K562 (cell line): Measurements from ENCODE around the gene ZNF672. TPM values are rescaled to one million over a fixed set of nuclear protein-coding genes. Genes with fewer than 3 reads are reported as not detected.

Experiments used
- ARID1B ChIP-seq: fragments of 450-650 bp; IDR thresholded peaks from 2 replicates; pipeline ENCODE4 v1.6.1; 2016; ENCODE audit warnings: antibody characterized with exemption, mild to moderate bottlenecking, inconsistent platforms
- ASH1L ChIP-seq: fragments of 450-650 bp; IDR thresholded peaks from 2 replicates; pipeline ENCODE4 v1.6.1; 2018; ENCODE audit warnings: borderline replicate concordance, mild to moderate bottlenecking, low read depth; ENCODE audit not compliant: partially characterized antibody
- CEBPB ChIP-seq: fragments of 450-650 bp; IDR thresholded peaks from 2 replicates; pipeline ENCODE4 v1.6.1; 2016; ENCODE audit warnings: missing genetic modification characterization, missing compliant biosample characterization
- DDX20 ChIP-seq: fragments of 450-650 bp; IDR thresholded peaks from 2 replicates; pipeline ENCODE4 v1.6.1; 2016; ENCODE audit warnings: missing genetic modification characterization, low read depth, mild to moderate bottlenecking, missing compliant biosample characterization, moderate library complexity
- FOXK2 ChIP-seq, 2 experiments: fragments of 450-650 bp; IDR thresholded peaks in 1 of 2; conservative IDR thresholded peaks in 1 of 2; 2 replicates each; pipeline ENCODE4 v1.6.1; 2016; ENCODE audit warnings: low read depth in 2 of 2, mild to moderate bottlenecking in 1 of 2
- GATAD2A ChIP-seq: fragments of 450-650 bp; IDR thresholded peaks from 2 replicates; pipeline ENCODE4 v1.6.1; 2017
- HNRNPUL1 ChIP-seq: fragments of 200-400 bp; formaldehyde crosslinking; IDR thresholded peaks from 2 replicates; pipeline ENCODE4 v1.6.1; 2017; ENCODE audit warnings: low read length
- HOMEZ ChIP-seq: fragments of 250-450 bp; sonication (Bioruptor Pico); IDR thresholded peaks from 2 replicates; pipeline ENCODE4 v1.4.0; 2020; ENCODE audit warnings: mild to moderate bottlenecking, moderate library complexity
- KDM1A ChIP-seq, 2 experiments: fragments of 450-650 bp; IDR thresholded peaks; 2 replicates each; pipeline ENCODE4 v1.6.1; 2016; ENCODE audit warnings: mild to moderate bottlenecking in 2 of 2
- KHSRP ChIP-seq: fragments of 450-650 bp; IDR thresholded peaks from 2 replicates; pipeline ENCODE4 v1.6.1; 2017
- MCM3 ChIP-seq: fragments of 450-650 bp; IDR thresholded peaks from 2 replicates; pipeline ENCODE4 v1.6.1; 2016
- MCM5 ChIP-seq: fragments of 450-650 bp; IDR thresholded peaks from 2 replicates; pipeline ENCODE4 v1.6.1; 2016; ENCODE audit warnings: low read depth
- NFE2 ChIP-seq: IDR thresholded peaks from 2 replicates; pipeline ENCODE4 v1.6.1; 2014; ENCODE audit warnings: antibody characterized with exemption, low read depth
- PHF21A ChIP-seq: fragments of 450-650 bp; IDR thresholded peaks from 2 replicates; pipeline ENCODE4 v1.6.1; 2017; ENCODE audit warnings: low read depth, borderline replicate concordance
- RFX5 ChIP-seq: IDR thresholded peaks from 2 replicates; pipeline ENCODE4 v1.6.1; 2011; ENCODE audit warnings: low read depth, mild to moderate bottlenecking, improper control_type of control experiment, low read length
- RUNX1 ChIP-seq: sonication (generic); IDR thresholded peaks from 2 replicates; pipeline ENCODE4 v1.6.1; 2016; ENCODE audit warnings: antibody characterized with exemption, low read depth
- SMARCA4 ChIP-seq: fragments of 450-650 bp; IDR thresholded peaks from 2 replicates; pipeline ENCODE4 v1.6.1; 2016
- SOX6 ChIP-seq: fragments of 450-650 bp; IDR thresholded peaks from 2 replicates; pipeline ENCODE4 v1.6.1; 2014; ENCODE audit warnings: mild to moderate bottlenecking
- TGIF2 ChIP-seq: sonication (generic); formaldehyde crosslinking; IDR thresholded peaks from 2 replicates; pipeline ENCODE4 v1.8.1; 2022; ENCODE audit warnings: mild to moderate bottlenecking, missing genetic modification reagents, moderate library complexity
- ZFP36 ChIP-seq: fragments of 150-350 bp; IDR thresholded peaks from 2 replicates; pipeline ENCODE4 v1.6.1; 2018; ENCODE audit warnings: low read length, low read depth; ENCODE audit not compliant: partially characterized antibody
- ZNF212 ChIP-seq: fragments of 450-650 bp; formaldehyde crosslinking; IDR thresholded peaks from 2 replicates; pipeline ENCODE4 v1.4.0; 2020; ENCODE audit warnings: mild to moderate bottlenecking
- ZNF253 ChIP-seq: fragments of 250-450 bp; sonication (Bioruptor Pico); conservative IDR thresholded peaks from 2 replicates; pipeline ENCODE4 v1.6.1; 2021; ENCODE audit warnings: mild to moderate bottlenecking
- ZNF354B ChIP-seq: fragments of 250-450 bp; sonication (Bioruptor Pico); IDR thresholded peaks from 2 replicates; pipeline ENCODE4 v1.4.0; 2020
- ZNF445 ChIP-seq: fragments of 250-450 bp; sonication (Bioruptor Pico); IDR thresholded peaks from 2 replicates; pipeline ENCODE4 v1.4.0; 2020; ENCODE audit warnings: low read depth, mild to moderate bottlenecking, moderate library complexity
- ZNF668 ChIP-seq: fragments of 250-450 bp; sonication (Bioruptor Pico); IDR thresholded peaks from 2 replicates; pipeline ENCODE4 v1.8.0; 2022; ENCODE audit warnings: mild to moderate bottlenecking, inconsistent platforms
- ZNF695 ChIP-seq: fragments of 450-650 bp; formaldehyde crosslinking; IDR thresholded peaks from 2 replicates; pipeline ENCODE4 v1.4.0; 2020; ENCODE audit warnings: mild to moderate bottlenecking, moderate library complexity
- polyA plus RNA-seq, 8 experiments: library from polyadenylated mRNA; depleted of rRNA in 4 of 8; stranded (reverse) in 5 of 8; unstranded in 3 of 8; fragments of >200 nt; fragmentation: Nextera tagmentation in 2 of 8; fragmentation: Illumina TruSeq in 1 of 8; extraction: Ambion mirVana in 2 of 8; extraction: Trizol in 1 of 8; gene quantifications; 2 replicates each; pipeline versions ENCODE4 v1.2.1 to v1.2.3, GENCODE V29; 2011 to 2014; ENCODE audit warnings: inconsistent platforms in 1 of 8, missing spikeins in 1 of 8
- total RNA-seq, 7 experiments: library from RNA; depleted of rRNA in 6 of 7; stranded (reverse); fragments of >200 nt in 6 of 7; fragmentation: Illumina TruSeq in 2 of 7; extraction: Trizol in 2 of 7; gene quantifications; 2 replicates each; pipeline versions ENCODE4 v1.2.1 to v1.2.3, GENCODE V29; 2011 to 2021; ENCODE audit warnings: low replicate concordance in 1 of 7
- TF ChIP-seq, protein P1 (sequence below): fragments of 250-450 bp; sonication (Bioruptor Pico); IDR thresholded peaks from 2 replicates; pipeline ENCODE4 v1.5.0; 2021
- TF ChIP-seq, protein P2 (sequence below): fragments of 450-650 bp; IDR thresholded peaks from 2 replicates; pipeline ENCODE4 v1.6.1; 2018; ENCODE audit warnings: mild to moderate bottlenecking, low read depth; ENCODE audit not compliant: partially characterized antibody

Gene ZNF672
- total and polyA plus RNA-seq, 9 of the 15 experiments (the other 6 are each of a cell fraction or from before 2014, with no cell fraction given): 1.9 to 57.9 (median 24.1) TPM

DNA sequence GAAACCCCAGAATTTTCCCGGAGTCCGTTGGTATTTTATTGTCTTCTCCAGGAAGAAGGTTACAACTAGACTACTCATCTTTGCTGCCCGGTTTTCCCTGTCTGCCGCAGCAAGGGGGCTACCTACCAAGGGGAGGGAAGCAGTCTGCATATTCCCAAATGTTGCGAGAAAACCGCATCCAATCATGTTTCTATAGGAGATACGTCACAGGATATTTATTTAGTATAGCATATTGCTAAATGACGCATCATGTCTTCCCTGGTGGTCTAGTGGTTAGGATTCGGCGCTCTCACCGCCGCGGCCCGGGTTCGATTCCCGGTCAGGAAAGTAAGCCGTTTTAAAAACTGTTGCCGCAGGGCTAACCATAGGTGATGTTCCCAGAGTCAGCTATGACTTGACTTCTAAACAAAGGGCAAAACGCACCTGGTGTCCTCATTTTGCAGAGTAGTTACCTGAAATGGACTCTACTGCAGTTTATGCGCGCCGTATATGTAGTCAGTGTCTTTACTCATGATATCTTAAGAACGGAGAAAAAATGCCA, 36.0 kb downstream of the ZNF672 start (continued):
- no peak for TF ChIP-seq ASH1L
- TF ChIP-seq ZNF253 (CRISPR knock-in tag): no peak; the same call in 1 of the 2 replicates
- TF ChIP-seq RUNX1: no peak
- TF ChIP-seq, protein P1, sequence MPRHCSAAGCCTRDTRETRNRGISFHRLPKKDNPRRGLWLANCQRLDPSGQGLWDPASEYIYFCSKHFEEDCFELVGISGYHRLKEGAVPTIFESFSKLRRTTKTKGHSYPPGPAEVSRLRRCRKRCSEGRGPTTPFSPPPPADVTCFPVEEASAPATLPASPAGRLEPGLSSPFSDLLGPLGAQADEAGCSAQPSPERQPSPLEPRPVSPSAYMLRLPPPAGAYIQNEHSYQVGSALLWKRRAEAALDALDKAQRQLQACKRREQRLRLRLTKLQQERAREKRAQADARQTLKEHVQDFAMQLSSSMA (CRISPR knock-in tag): no peak
- no peak for TF ChIP-seq ARID1B
- TF ChIP-seq MCM5: no peak
- no peak for TF ChIP-seq HOMEZ (CRISPR knock-in tag)
- TF ChIP-seq SMARCA4: no peak
- no peak for TF ChIP-seq ZNF695
- no peak for TF ChIP-seq ZNF212 (CRISPR knock-in tag)
- TF ChIP-seq SOX6: peak; percentile 77
- TF ChIP-seq ZNF445 (CRISPR knock-in tag): 0 out of 2 replicates have a peak, but pooled peaks have one; percentile 24
- peak; percentile 47 to 86 for TF ChIP-seq FOXK2 (conservative IDR thresholded peaks at IDR 0.05 in 1 of 2, IDR thresholded peaks at IDR 0.05 in 1 of 2; ENCODE audit: low read depth in 2 of 2)
- TF ChIP-seq CEBPB (tag): peak; percentile 70
- TF ChIP-seq ZFP36: no peak
- no peak for TF ChIP-seq MCM3
- 0 out of 2 replicates have a peak, but pooled peaks have one; percentile 1 for TF ChIP-seq HNRNPUL1
- TF ChIP-seq KHSRP: no peak
- TF ChIP-seq TGIF2 (CRISPR knock-in tag): no peak; the same call in 1 of the 2 replicates
- peak; percentile 15; the same call in 1 of the 2 replicates for TF ChIP-seq ZNF668 (CRISPR knock-in tag)
- peak; percentile 31; the same call in 1 of the 2 replicates for TF ChIP-seq NFE2
- TF ChIP-seq, protein P2, sequence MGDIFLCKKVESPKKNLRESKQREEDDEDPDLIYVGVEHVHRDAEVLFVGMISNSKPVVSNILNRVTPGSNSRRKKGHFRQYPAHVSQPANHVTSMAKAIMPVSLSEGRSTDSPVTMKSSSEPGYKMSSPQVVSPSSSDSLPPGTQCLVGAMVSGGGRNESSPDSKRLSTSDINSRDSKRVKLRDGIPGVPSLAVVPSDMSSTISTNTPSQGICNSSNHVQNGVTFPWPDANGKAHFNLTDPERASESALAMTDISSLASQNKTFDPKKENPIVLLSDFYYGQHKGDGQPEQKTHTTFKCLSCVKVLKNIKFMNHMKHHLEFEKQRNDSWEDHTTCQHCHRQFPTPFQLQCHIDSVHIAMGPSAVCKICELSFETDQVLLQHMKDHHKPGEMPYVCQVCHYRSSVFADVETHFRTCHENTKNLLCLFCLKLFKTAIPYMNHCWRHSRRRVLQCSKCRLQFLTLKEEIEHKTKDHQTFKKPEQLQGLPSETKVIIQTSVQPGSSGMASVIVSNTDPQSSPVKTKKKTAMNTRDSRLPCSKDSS: no peak
- peak; percentile 72 for TF ChIP-seq RFX5
- no peak for TF ChIP-seq GATAD2A
- TF ChIP-seq KDM1A (IDR thresholded peaks at IDR 0.05): peak; percentile 34 to 35; a peak in 1 of 4 replicates
- 0 out of 2 replicates have a peak, but pooled peaks have one; percentile 58 for TF ChIP-seq PHF21A
- no peak for TF ChIP-seq DDX20 (tag)
- TF ChIP-seq ZNF354B (CRISPR knock-in tag): no peak
